Astrocyte (in vitro differentiated cells and primary cell): ENCODE results near the gene NELFB. TPM values are rescaled to one million over a fixed set of nuclear protein-coding genes. Genes with fewer than 3 reads are reported as not detected.

ENCODE experiments used
- DNase-seq: peaks from one replicate; pipeline ENCODE4 v3.0.0-alpha.2; 2010; ENCODE audit warnings: low read depth
- FAIRE-seq: peaks from 2 replicates; lab custom pipeline; 2011; peaks lifted over from hg19 to GRCh38; lab: Jason Lieb, UNC
- H2AFZ ChIP-seq: 2 replicates; pipeline ENCODE4 v1.6.0; 2012; ENCODE audit warnings: low read depth, low read length, inconsistent platforms
- H3K27ac ChIP-seq: 2 replicates; pipeline ENCODE4 v1.5.1; 2011; ENCODE audit warnings: low read depth, low read length, inconsistent platforms
- H3K27me3 ChIP-seq: 2 replicates; pipeline ENCODE4 v1.6.0; 2011; ENCODE audit warnings: low read length, inconsistent platforms; ENCODE audit not compliant: insufficient read depth
- H3K36me3 ChIP-seq: 2 replicates; pipeline ENCODE4 v1.5.1; 2011; ENCODE audit warnings: low read length, inconsistent platforms; ENCODE audit not compliant: insufficient read depth
- H3K4me1 ChIP-seq: 2 replicates; pipeline ENCODE4 v1.5.1; 2011; ENCODE audit warnings: low read length, inconsistent platforms; ENCODE audit not compliant: insufficient read depth
- H3K4me2 ChIP-seq: 2 replicates; pipeline ENCODE4 v1.6.0; 2012; ENCODE audit warnings: low read length, inconsistent platforms
- H3K4me3 ChIP-seq: 2 replicates; pipeline ENCODE4 v1.5.1; 2011; ENCODE audit warnings: low read depth, mild to moderate bottlenecking, low read length, inconsistent platforms; ENCODE audit not compliant: insufficient read depth
- H3K79me2 ChIP-seq: 2 replicates; pipeline ENCODE4 v1.6.0; 2012; ENCODE audit warnings: mild to moderate bottlenecking, low read length, inconsistent platforms; ENCODE audit not compliant: insufficient read depth
- H3K9ac ChIP-seq: 2 replicates; pipeline ENCODE4 v1.6.0; 2012; ENCODE audit warnings: mild to moderate bottlenecking, low read length, inconsistent platforms
- H3K9me3 ChIP-seq: 2 replicates; pipeline ENCODE4 v1.5.1; 2012; ENCODE audit warnings: low read depth, mild to moderate bottlenecking, low read length, inconsistent platforms; ENCODE audit not compliant: insufficient read depth
- H4K20me1 ChIP-seq: 2 replicates; pipeline ENCODE4 v1.6.0; 2012; ENCODE audit warnings: low read length, inconsistent platforms; ENCODE audit not compliant: insufficient read depth
- H3K27ac Mint-ChIP-seq: one replicate; pipeline ENCODE4 v1.8.0; 2021; ENCODE audit warnings: mild to moderate bottlenecking, mixed read lengths; ENCODE audit not compliant: unreplicated experiment
- H3K27me3 Mint-ChIP-seq: one replicate; pipeline ENCODE4 v1.8.0; 2021; ENCODE audit warnings: low read depth, mixed read lengths; ENCODE audit not compliant: unreplicated experiment
- H3K36me3 Mint-ChIP-seq: one replicate; pipeline ENCODE4 v1.8.0; 2021; ENCODE audit warnings: low read depth, mixed read lengths; ENCODE audit not compliant: unreplicated experiment
- H3K4me1 Mint-ChIP-seq: one replicate; pipeline ENCODE4 v1.8.0; 2021; ENCODE audit warnings: low read depth, mixed read lengths; ENCODE audit not compliant: unreplicated experiment
- H3K4me3 Mint-ChIP-seq: one replicate; pipeline ENCODE4 v1.8.0; 2021; ENCODE audit warnings: mild to moderate bottlenecking, moderate library complexity, mixed read lengths; ENCODE audit not compliant: unreplicated experiment
- H3K9me3 Mint-ChIP-seq: one replicate; pipeline ENCODE4 v1.8.0; 2021; ENCODE audit warnings: mild to moderate bottlenecking, mixed read lengths; ENCODE audit not compliant: unreplicated experiment
- EZH2 ChIP-seq: IDR thresholded peaks from 2 replicates; pipeline ENCODE4 v1.6.1; 2012; ENCODE audit warnings: mild to moderate bottlenecking, low read length, inconsistent platforms; ENCODE audit not compliant: insufficient read depth
- total RNA-seq: library from RNA; stranded (reverse); gene quantifications from 2 replicates; pipeline ENCODE4 v1.2.1, GENCODE V29; 2021
- TF ChIP-seq, protein P1 (sequence below): IDR thresholded peaks from 2 replicates; pipeline ENCODE4 v1.5.1; 2011; ENCODE audit warnings: low read depth, mild to moderate bottlenecking, inconsistent platforms, low read length, moderate library complexity; ENCODE audit not compliant: insufficient read depth

The NELFB gene
- total RNA-seq, 1 donor from 2014 or later = 48.9 TPM

DNA sequence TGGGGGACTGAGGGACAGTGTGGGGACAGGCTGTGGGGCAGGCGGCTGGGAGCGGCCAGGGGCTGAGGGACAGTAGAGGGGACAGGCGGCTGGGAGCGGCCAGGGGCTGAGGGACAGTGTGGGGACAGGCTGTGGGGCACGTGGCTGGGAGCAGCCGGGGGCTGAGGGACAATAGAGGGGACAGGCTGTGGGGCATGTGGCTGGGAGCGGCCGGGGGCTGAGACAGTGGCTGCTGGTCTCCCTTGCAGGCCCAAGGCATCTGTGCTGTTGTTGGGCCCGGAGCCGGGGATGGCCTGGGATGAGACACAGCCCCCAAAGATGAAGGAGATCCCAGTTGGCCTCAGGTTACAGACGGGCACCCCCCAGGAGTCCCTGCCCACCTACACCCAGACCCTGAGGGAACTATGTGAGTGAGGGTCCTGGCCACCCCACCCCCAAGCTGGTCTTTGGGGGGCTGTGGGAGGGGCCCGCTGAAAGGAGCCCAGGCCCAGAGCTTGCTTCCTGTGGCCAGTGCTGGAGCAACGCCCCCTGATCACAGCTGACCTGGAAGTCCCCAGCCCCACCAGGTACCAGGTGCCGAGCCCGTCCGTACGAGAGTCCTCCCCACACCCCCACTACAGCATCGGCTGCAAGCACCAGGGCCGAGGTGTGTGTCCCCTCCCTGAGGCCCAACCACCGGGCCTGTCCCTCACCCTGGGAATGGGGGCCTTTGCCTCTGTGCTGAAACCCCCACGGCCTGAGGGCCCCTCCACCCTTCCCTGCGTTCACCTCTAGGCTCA is 3.4 kb upstream of the NELFB start:
- no peaks in the 10 kb centered on the region for H3K36me3 Mint-ChIP-seq
- FAIRE-seq (no peak), DNase-seq (no peak)
- Histone ChIP-seq H4K20me1 (peaks cover 12% of the 10 kb centered on the region), H3K9ac (no peak overlapping the region), H3K4me3 (no peak overlapping the region), H3K9me3 (no peaks in the 10 kb centered on the region), H3K27ac (no peak overlapping the region), H3K27me3 (no peaks in the 10 kb centered on the region), H2AFZ (no peak overlapping the region), H3K36me3 (no peaks in the 10 kb centered on the region), H3K79me2 (peaks cover 20% of the 10 kb centered on the region), H3K4me2 (no peak overlapping the region), H3K4me1 (peaks cover 20% of the 10 kb centered on the region)
- H3K27me3 Mint-ChIP-seq = peaks cover 6% of the 10 kb centered on the region
- no peaks in the 10 kb centered on the region for H3K9me3 Mint-ChIP-seq
- H3K4me1 Mint-ChIP-seq = peaks cover 2% of the 10 kb centered on the region
- no peak overlapping the region for H3K4me3 Mint-ChIP-seq
- H3K27ac Mint-ChIP-seq = no peak overlapping the region
- no peak for TF ChIP-seq EZH2

DNA sequence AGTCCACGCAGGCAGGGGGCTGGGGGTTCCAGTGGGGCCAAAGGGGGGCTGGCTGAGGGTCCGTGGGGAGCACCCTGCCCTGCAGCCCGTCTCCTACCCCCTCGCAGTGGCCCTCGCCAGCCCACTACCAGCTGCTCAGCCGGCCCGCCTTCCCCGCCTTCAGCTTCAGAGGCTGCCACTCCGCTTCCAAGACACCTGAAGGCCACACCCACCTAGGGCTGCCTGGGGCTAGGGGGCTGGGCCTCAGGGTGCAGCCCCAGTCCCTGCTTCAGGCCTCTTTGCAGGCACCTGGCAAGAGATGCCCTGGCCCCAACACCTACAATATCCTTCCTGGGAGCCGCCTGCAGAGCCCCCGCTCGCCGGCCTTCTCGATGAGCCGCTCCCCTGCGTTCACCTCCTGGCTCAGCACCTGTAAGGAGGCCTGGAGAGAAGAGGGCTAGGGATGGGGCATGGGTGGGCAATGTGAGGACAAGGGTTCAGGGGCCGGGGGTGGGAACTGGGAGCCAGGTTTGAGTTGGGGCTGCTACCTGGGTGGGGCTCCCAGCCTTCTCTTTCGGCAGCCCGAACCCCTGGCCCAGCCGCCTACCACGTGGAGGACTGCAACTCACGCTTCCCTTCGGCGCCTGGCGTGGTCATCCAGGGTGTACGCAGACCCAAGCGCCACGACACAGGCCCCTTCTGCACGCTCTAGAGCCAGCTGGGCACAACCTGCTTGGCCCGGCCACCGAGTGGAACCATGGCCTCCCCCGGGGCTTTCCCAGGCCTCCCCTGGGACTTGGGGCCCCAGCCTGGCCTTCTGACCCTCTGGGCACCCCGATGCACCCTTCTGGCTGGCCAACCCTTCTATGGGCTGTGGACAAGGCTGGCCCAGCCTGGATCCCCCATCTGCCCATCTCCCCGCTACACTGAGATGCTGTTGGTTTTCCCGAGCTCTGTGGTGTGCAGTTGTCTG is 2.3 kb upstream of the NELFB start:
- Mint-ChIP-seq H3K27me3 (peaks cover 6% of the 10 kb centered on the region), H3K9me3 (no peaks in the 10 kb centered on the region), H3K36me3 (no peaks in the 10 kb centered on the region), H3K27ac (no peak overlapping the region), H3K4me3 (peak overlapping the region; percentile 60), H3K4me1 (peaks cover 4% of the 10 kb centered on the region)
- DNase-seq = no peak
- H3K4me3 ChIP-seq = no peak overlapping the region
- no peaks in the 10 kb centered on the region for H3K27me3 ChIP-seq
- FAIRE-seq = no peak
- TF ChIP-seq, protein P1, sequence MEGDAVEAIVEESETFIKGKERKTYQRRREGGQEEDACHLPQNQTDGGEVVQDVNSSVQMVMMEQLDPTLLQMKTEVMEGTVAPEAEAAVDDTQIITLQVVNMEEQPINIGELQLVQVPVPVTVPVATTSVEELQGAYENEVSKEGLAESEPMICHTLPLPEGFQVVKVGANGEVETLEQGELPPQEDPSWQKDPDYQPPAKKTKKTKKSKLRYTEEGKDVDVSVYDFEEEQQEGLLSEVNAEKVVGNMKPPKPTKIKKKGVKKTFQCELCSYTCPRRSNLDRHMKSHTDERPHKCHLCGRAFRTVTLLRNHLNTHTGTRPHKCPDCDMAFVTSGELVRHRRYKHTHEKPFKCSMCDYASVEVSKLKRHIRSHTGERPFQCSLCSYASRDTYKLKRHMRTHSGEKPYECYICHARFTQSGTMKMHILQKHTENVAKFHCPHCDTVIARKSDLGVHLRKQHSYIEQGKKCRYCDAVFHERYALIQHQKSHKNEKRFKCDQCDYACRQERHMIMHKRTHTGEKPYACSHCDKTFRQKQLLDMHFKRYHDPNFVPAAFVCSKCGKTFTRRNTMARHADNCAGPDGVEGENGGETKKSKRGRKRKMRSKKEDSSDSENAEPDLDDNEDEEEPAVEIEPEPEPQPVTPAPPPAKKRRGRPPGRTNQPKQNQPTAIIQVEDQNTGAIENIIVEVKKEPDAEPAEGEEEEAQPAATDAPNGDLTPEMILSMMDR = no peak
- no peak for TF ChIP-seq EZH2
- H3K4me1 ChIP-seq = peaks cover 22% of the 10 kb centered on the region
- H3K79me2 ChIP-seq = peaks cover 27% of the 10 kb centered on the region
- H3K9ac ChIP-seq = no peak overlapping the region
- H3K4me2 ChIP-seq = no peak overlapping the region
- H2AFZ ChIP-seq = no peak overlapping the region
- H4K20me1 ChIP-seq = peaks cover 17% of the 10 kb centered on the region
- no peaks in the 10 kb centered on the region for H3K9me3 ChIP-seq
- no peak overlapping the region for H3K27ac ChIP-seq
- H3K36me3 ChIP-seq = no peaks in the 10 kb centered on the region
